SK-N-MC (cell line): ENCODE results near the gene FAIM2.

Experiments
- EZH2 ChIP-seq: fragments of 200-600 bp; sonication (generic); IDR thresholded peaks from one replicate; pipeline ENCODE4 v1.6.1; 2017; ENCODE audit warnings: antibody characterized with exemption
- POLR2AphosphoS5 ChIP-seq: IDR thresholded peaks from 2 replicates; pipeline ENCODE4 v1.6.1; 2012; ENCODE audit warnings: mild to moderate bottlenecking, low read depth, low read length, borderline replicate concordance

- TF ChIP-seq EZH2 (no peak), POLR2AphosphoS5 (no peak)
Measured at GRCh38 chr12:49932023-49932422, 28.3 kb upstream of the FAIM2 start.
